WTC11 (cell line): ENCODE measurements around the gene UIMC1. TPM values are rescaled to one million over a fixed set of nuclear protein-coding genes. Genes with fewer than 3 reads are reported as not detected.

Experiments used
- ATAC-seq: fragments of 200-7000 bp; cut with Tn5 transposase; 2 replicates; pipeline ENCODE4 v1.10.0; 2021; ENCODE audit warnings: mild to moderate bottlenecking, moderate library complexity
- CTCF ChIA-PET: fragments of 300-600 bp; sonication (Branson Sonifier 250); formaldehyde crosslinking; loops from one replicate; lab custom pipeline; 2021; ENCODE audit warnings: antibody characterized with exemption; lab: Charles Lee
- POLR2A ChIA-PET: fragments of 350-600 bp; sonication (Branson Sonifier 250); formaldehyde crosslinking; loops from one replicate; lab custom pipeline; 2021; ENCODE audit warnings: antibody characterized with exemption; lab: Charles Lee
- DNase-seq: peaks from one replicate; pipeline ENCODE4 v3.0.0; 2021; ENCODE audit warnings: low spot score
- H3K27ac Mint-ChIP-seq: 2 replicates; pipeline ENCODE4 v1.8.0; 2021; ENCODE audit warnings: mixed read lengths
- H3K27me3 Mint-ChIP-seq: 2 replicates; pipeline ENCODE4 v1.8.0; 2021; ENCODE audit warnings: low read depth, mild to moderate bottlenecking, moderate library complexity, mixed read lengths
- H3K36me3 Mint-ChIP-seq: 2 replicates; pipeline ENCODE4 v1.8.0; 2021; ENCODE audit warnings: mixed read lengths
- H3K4me1 Mint-ChIP-seq: 2 replicates; pipeline ENCODE4 v1.8.0; 2022; ENCODE audit warnings: mixed read lengths
- H3K4me3 Mint-ChIP-seq: 2 replicates; pipeline ENCODE4 v1.8.0; 2021; ENCODE audit warnings: mild to moderate bottlenecking, moderate library complexity, mixed read lengths
- H3K9me3 Mint-ChIP-seq: 2 replicates; pipeline ENCODE4 v1.8.0; 2021; ENCODE audit warnings: mixed read lengths
- ATF2 ChIP-seq: sonication (generic); formaldehyde crosslinking; IDR thresholded peaks from 2 replicates; pipeline ENCODE4 v1.8.1; 2022; ENCODE audit warnings: low read depth, missing genetic modification reagents, borderline replicate concordance
- ATF3 ChIP-seq: sonication (generic); formaldehyde crosslinking; conservative IDR thresholded peaks from 2 replicates; pipeline ENCODE4 v1.8.1; 2022; ENCODE audit warnings: mild to moderate bottlenecking, missing genetic modification reagents
- CTCF ChIP-seq: fragments of 200-600 bp; IDR thresholded peaks from 2 replicates; pipeline ENCODE4 v1.8.0; 2022; ENCODE audit warnings: antibody characterized with exemption
- E2F1 ChIP-seq: sonication (generic); formaldehyde crosslinking; IDR thresholded peaks from 2 replicates; pipeline ENCODE4 v1.8.0; 2022; ENCODE audit warnings: mild to moderate bottlenecking, missing genetic modification reagents
- E2F5 ChIP-seq: sonication (generic); formaldehyde crosslinking; IDR thresholded peaks from 2 replicates; pipeline ENCODE4 v1.8.1; 2022; ENCODE audit warnings: mild to moderate bottlenecking, moderate library complexity, missing genetic modification reagents
- ELF4 ChIP-seq: sonication (generic); formaldehyde crosslinking; IDR thresholded peaks from 2 replicates; pipeline ENCODE4 v1.8.1; 2022; ENCODE audit warnings: low read depth, mild to moderate bottlenecking, moderate library complexity, missing genetic modification reagents
- FOXJ3 ChIP-seq: sonication (generic); formaldehyde crosslinking; IDR thresholded peaks from 2 replicates; pipeline ENCODE4 v1.9.0; 2021; ENCODE audit warnings: missing genetic modification reagents, mild to moderate bottlenecking, borderline replicate concordance
- FOXP1 ChIP-seq: sonication (generic); formaldehyde crosslinking; IDR thresholded peaks from 2 replicates; pipeline ENCODE4 v1.8.0; 2022; ENCODE audit warnings: missing genetic modification reagents, mild to moderate bottlenecking, moderate library complexity, borderline replicate concordance
- FOXP4 ChIP-seq: sonication (generic); formaldehyde crosslinking; IDR thresholded peaks from 2 replicates; pipeline ENCODE4 v1.8.0; 2022; ENCODE audit warnings: mild to moderate bottlenecking, missing genetic modification reagents
- GABPB1 ChIP-seq: sonication (generic); formaldehyde crosslinking; IDR thresholded peaks from 2 replicates; pipeline ENCODE4 v1.8.1; 2023; ENCODE audit warnings: mild to moderate bottlenecking, missing genetic modification reagents
- IRF1 ChIP-seq: sonication (generic); formaldehyde crosslinking; IDR thresholded peaks from 2 replicates; pipeline ENCODE4 v1.8.0; 2023; ENCODE audit warnings: missing genetic modification reagents
- IRF2 ChIP-seq: sonication (generic); formaldehyde crosslinking; IDR thresholded peaks from 2 replicates; pipeline ENCODE4 v1.8.0; 2022; ENCODE audit warnings: low read depth, missing genetic modification reagents, borderline replicate concordance
- JUN ChIP-seq: sonication (generic); formaldehyde crosslinking; IDR thresholded peaks from 2 replicates; pipeline ENCODE4 v1.8.0; 2023; ENCODE audit warnings: mild to moderate bottlenecking, missing genetic modification reagents
- KAT7 ChIP-seq: sonication (generic); formaldehyde crosslinking; IDR thresholded peaks from 2 replicates; pipeline ENCODE4 v1.8.1; 2023; ENCODE audit warnings: missing genetic modification reagents, mild to moderate bottlenecking, borderline replicate concordance
- PREB ChIP-seq: sonication (generic); formaldehyde crosslinking; IDR thresholded peaks from 2 replicates; pipeline ENCODE4 v1.8.1; 2022; ENCODE audit warnings: mild to moderate bottlenecking, missing genetic modification reagents, moderate library complexity, borderline replicate concordance
- TCF7 ChIP-seq: sonication (generic); formaldehyde crosslinking; IDR thresholded peaks from 2 replicates; pipeline ENCODE4 v1.8.0; 2022; ENCODE audit warnings: mild to moderate bottlenecking, low read depth, missing genetic modification reagents, moderate library complexity
- TEAD4 ChIP-seq: sonication (generic); formaldehyde crosslinking; IDR thresholded peaks from 2 replicates; pipeline ENCODE4 v1.8.0; 2022; ENCODE audit warnings: mild to moderate bottlenecking, missing genetic modification reagents
- ZBTB43 ChIP-seq: sonication (generic); formaldehyde crosslinking; IDR thresholded peaks from 2 replicates; pipeline ENCODE4 v1.8.1; 2023; ENCODE audit warnings: mild to moderate bottlenecking, missing genetic modification reagents
- ZNF219 ChIP-seq: sonication (generic); formaldehyde crosslinking; IDR thresholded peaks from 2 replicates; pipeline ENCODE4 v1.8.0; 2023; ENCODE audit warnings: missing genetic modification reagents, mild to moderate bottlenecking, borderline replicate concordance
- ZNF396 ChIP-seq: fragments of 250-450 bp; sonication (Bioruptor Pico); IDR thresholded peaks from 2 replicates; pipeline ENCODE4 v1.8.0; 2021; ENCODE audit warnings: mild to moderate bottlenecking, moderate library complexity, borderline replicate concordance
- total RNA-seq: library from RNA; stranded (reverse); gene quantifications from 3 replicates; pipeline ENCODE4 v1.2.3, GENCODE V29; 2021

Gene UIMC1
- total RNA-seq, 1 experiment from 2014 or later, result 48.0 TPM

- DNase-seq (no peak), ATAC-seq (no peak)
- H3K4me3 Mint-ChIP-seq, result no peak overlapping the region
- no peaks in the 10 kb centered on the region for H3K27me3 Mint-ChIP-seq
- ChIA-PET POLR2A (no interaction called here), CTCF (interaction anchor here (1.3 to 2.0 kb wide), 2 partner anchors 12 to 197 kb away, joined by 4 to 9 read pairs; no protein-coding TSS in a partner anchor)
- H3K4me1 Mint-ChIP-seq, result peaks cover 4% of the 10 kb centered on the region
- TF ChIP-seq FOXP1 (CRISPR knock-in tag) (no peak), PREB (no peak)
- H3K36me3 Mint-ChIP-seq, result no peaks in the 10 kb centered on the region
- H3K27ac Mint-ChIP-seq, result peak overlapping the region; percentile 44; the same call in 1 of the 2 replicates
- H3K9me3 Mint-ChIP-seq, result no peaks in the 10 kb centered on the region
Measured at GRCh38 chr5:176857894-176858273, 148.7 kb downstream of the UIMC1 start.

- ATAC-seq, result no peak
- TF ChIP-seq GABPB1 (CRISPR knock-in tag) (no peak), ATF2 (CRISPR knock-in tag) (no peak), KAT7 (CRISPR knock-in tag) (no peak), E2F5 (CRISPR knock-in tag) (no peak), E2F1 (CRISPR knock-in tag) (no peak), TCF7 (no peak), IRF1 (CRISPR knock-in tag) (no peak), TEAD4 (no peak), ZBTB43 (CRISPR knock-in tag) (no peak), JUN (CRISPR knock-in tag) (no peak), FOXP4 (no peak), ZNF219 (CRISPR knock-in tag) (no peak), ZNF396 (CRISPR knock-in tag) (no peak), CTCF (no peak), FOXJ3 (no peak), IRF2 (CRISPR knock-in tag) (no peak), ATF3 (CRISPR knock-in tag) (no peak), ELF4 (no peak)
- TF ChIP-seq, all 79 proteins: peak for 0
- H3K4me1 Mint-ChIP-seq, result peaks cover under 1% of the 10 kb centered on the region
- no peak for DNase-seq
- no peaks in the 10 kb centered on the region for H3K9me3 Mint-ChIP-seq
- ChIA-PET POLR2A (no interaction called here), CTCF (interaction anchor here (1.3 to 2.0 kb wide), 2 partner anchors 13 to 197 kb away, joined by 4 to 9 read pairs; no protein-coding TSS in a partner anchor)
- no peaks in the 10 kb centered on the region for H3K36me3 Mint-ChIP-seq
- no peak overlapping the region; the same call in 1 of the 2 replicates for H3K27ac Mint-ChIP-seq
- no peak overlapping the region for H3K4me3 Mint-ChIP-seq
- no peaks in the 10 kb centered on the region for H3K27me3 Mint-ChIP-seq
Measured at GRCh38 chr5:176857216-176857893, 149.2 kb downstream of the UIMC1 start.
